GM18873 (cell line): ENCODE results near the gene FKBP5.
"Not testable (repeated sequence)": the region's sequence is repeated elsewhere in the genome, so short reads cannot be mapped to it uniquely, and the experiment has no call there.

Experiments used
- ATAC-seq: cut with Tn5 transposase; IDR thresholded peaks from one replicate; pipeline ENCODE4 v1.9.1; 2021; ENCODE audit warnings: mild to moderate bottlenecking, moderate library complexity, moderate number of reproducible peaks; ENCODE audit not compliant: unreplicated experiment, low FRiP score

The FKBP5 gene

GRCh38 chr6:35694462-35694861 lies 5.7 kb upstream of the FKBP5 start:
- no peak for ATAC-seq

GRCh38 chr6:35691027-35691824 lies 2.5 kb upstream of the FKBP5 start:
- no peak for ATAC-seq

GRCh38 chr6:35690484-35690883 lies 1.8 kb upstream of the FKBP5 start:
- no peak for ATAC-seq

DNA sequence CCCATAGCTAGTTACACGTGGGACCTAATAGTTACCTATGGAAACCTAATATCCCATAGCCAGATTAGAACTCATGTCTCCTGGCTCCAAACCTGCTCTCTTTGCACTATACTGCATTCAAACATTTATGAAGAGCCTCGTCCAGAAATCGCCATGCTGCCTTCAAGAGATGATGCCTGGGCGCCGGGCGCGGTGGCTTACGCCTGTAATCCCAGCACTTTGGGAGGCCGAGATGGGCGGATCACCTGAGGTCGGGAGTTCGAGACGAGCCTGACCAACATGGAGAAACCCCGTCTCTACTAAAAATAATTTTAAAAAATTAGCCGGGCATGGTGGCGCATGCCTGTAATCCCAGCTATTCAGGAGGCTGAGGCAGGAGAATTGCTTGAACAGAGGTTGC lies 1.3 kb upstream of the FKBP5 start:
- ATAC-seq = not testable (repeated sequence)

- ATAC-seq = peak; percentile 35
Observed at GRCh38 chr6:35687658-35688604, 784 bp downstream of the FKBP5 start.

DNA sequence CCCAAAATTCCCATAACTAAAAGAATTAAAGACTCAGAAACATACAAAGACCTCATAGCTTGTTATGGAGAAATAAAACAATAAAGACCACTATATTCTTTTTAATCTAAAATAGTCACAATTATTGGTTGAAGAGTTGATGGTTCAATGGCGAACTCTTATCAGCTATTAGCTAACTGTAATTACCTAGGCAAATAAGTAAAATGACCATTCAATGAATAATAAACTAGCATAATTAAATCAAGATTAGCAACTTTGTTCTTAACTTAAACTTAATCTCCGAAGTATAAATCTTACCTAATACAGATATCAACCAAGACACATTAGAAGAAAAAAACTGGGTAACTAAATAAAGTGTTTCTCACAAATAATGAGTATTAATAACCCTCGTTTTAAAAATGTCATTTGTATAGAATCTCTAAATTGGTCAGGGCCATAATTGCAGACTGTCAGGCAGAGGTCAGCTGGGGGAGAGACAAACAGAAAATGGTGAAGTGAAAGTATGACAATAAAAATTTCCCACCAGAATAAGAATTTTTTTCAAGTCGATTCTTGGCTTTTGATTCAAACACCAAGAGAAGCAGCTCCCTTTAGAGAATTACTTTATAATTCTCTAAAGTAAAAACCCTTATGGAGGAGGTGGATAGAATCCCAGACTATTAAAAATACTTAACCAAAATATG lies 1.7 kb downstream of the FKBP5 start:
- no peak for ATAC-seq

GRCh38 chr6:35686436-35686835 lies 2.3 kb downstream of the FKBP5 start:
- ATAC-seq = no peak

DNA sequence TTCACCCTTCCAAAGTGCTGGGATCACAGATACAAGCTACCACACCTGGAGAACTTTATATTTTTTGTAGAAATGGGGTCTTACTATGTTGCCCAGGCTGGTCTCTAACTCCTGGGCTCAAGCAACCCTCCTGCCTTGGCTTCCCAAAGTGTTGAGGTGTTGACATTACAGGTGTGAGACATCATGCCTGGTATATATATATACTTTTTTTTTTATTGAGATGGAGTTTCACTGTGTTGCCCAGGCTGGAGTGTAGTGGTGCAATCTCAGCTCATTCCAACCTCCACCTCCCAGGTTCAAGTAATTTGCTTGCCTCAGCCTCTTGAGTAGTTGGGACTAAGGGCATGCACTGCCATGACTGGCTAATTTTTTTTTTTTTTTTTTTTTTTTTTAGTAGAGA lies 5.4 kb downstream of the FKBP5 start:
- no peak for ATAC-seq

- ATAC-seq = no peak
Observed at GRCh38 chr6:35681298-35681697, 7.4 kb downstream of the FKBP5 start.

- ATAC-seq = no peak
Observed at GRCh38 chr6:35679399-35679798, 9.3 kb downstream of the FKBP5 start.

DNA sequence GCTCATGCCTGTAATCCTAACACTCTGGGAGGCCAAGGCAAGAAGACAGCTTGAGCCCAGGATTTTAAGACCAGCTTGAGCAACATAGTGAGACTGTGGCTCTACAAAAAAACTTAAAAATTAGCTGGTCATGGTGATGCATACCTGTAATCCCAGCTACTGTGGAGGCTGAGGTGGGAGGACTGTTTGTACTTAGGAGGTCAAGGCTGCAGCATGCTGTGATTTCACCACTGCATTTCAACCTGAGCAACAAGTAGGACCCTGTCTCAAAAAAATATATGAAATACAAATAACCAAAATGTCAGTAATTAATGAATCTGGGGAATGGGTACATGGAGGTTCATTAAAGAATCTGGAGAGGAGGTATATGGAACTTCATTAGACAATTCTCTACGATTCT lies 9.9 kb downstream of the FKBP5 start:
- ATAC-seq = no peak

DNA sequence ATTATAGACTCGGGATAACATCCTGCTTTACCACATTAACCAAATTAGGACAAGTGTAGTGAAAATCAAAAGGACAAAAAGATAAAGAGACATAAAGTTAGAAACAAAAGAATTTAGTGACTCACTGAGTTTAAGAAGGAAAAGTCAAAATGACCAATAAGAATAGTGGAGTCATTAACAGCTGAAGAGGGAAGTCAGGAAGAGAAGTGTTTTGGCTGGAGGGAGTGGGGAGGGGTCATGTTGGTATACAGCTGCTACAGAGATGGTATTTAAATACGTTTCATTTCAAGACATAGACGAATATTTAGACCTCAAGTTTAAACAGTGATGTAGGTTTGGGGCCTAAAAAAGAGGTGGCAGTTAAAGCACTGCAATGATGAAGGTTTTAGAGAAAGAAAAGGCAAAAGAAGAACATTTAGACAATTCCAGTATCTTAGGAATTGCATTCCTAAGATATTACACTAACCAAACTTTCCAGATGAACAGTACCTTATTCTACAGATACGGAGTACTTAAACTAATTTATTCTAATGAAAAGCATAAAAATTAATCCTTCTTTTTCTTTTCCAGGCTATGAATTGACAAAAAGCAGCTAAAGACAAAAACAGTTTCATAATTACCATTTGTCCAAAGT lies 10.6 kb downstream of the FKBP5 start:
- no peak for ATAC-seq

- no peak for ATAC-seq
Observed at GRCh38 chr6:35677456-35677855, 11.3 kb downstream of the FKBP5 start.

DNA sequence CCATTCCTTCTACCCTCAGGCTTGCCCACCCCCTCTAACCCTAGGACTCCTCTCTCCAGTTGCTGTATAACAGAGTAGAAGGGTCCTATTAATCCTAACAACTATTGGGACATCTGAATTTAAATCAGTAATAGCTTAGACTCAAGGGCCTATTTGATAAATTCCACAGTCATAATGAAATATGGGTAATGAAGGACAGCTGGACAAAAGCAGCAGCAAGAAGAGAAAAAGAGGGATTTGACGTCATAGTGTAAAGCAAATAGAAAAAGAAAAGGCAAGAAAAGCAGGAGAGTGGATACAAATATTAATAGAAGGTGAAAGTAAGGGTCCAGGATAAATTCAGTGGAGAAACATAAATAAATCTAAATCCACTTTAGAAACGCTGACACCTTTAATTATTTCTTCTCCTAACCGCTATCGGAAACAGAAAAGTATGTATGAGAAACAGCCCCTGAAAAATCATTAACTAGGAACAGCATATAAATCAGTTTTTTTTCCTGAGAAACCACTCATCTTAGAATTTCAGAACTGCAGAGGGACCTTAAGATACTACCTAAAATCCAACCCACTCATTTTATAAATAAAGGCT lies 12.8 kb downstream of the FKBP5 start:
- no peak for ATAC-seq

GRCh38 chr6:35674594-35674993 lies 14.1 kb downstream of the FKBP5 start:
- ATAC-seq = no peak

DNA sequence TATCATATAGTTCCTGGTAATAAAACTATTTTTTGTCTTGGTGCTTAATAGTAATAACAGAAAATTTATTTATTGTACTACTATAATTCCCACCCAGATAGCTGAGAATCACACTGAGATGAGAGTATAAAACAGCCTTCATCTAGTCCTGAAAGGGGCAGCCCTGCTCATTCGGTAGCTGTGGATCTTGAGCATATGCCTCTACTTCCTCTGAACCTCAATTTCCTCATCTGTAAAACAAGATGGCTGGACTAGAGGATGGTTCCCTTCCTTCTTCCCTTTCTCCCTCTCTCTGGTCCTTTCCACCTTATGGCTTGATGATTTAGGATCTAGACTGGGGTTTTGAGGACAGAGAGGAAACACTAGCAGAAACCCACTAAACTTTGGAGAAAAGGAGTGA lies 15.0 kb downstream of the FKBP5 start:
- ATAC-seq = no peak

GRCh38 chr6:35673284-35673666 lies 15.4 kb downstream of the FKBP5 start:
- not testable (repeated sequence) for ATAC-seq

DNA sequence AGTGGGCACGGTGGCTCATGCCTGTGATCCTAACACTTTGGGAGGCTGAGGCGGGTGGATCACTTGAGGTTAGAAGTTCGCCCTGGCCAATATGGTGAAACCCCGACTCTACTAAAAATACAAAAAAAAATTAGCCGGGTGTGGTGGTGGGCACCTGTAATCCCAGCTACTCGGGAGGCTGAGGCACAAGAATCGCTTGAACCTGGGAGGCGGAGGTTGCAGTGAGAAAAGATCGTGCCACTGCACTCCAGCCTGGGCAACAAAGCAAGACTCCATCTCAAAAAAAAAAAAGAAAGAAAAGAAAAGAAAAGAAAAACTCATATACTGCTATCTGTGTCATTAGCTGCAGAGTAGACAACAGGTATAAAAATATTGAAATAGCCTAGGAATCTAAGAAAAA lies 18.3 kb downstream of the FKBP5 start:
- not testable (repeated sequence) for ATAC-seq

- no peak for ATAC-seq
Observed at GRCh38 chr6:35669451-35670045, 19.2 kb downstream of the FKBP5 start.
